SU-DHL-6 (cell line): ENCODE data around the gene TMEM220.

Experiments
- CTCF ChIP-seq: fragments of 200-600 bp; sonication (generic); IDR thresholded peaks from one replicate; pipeline ENCODE4 v1.5.1; 2017; ENCODE audit warnings: antibody characterized with exemption, mild to moderate bottlenecking, low read length, moderate library complexity; ENCODE audit not compliant: insufficient read depth, poor library complexity, severe bottlenecking
- EZH2phosphoT487 ChIP-seq: fragments of 200-600 bp; sonication (generic), shearing (Covaris generic); conservative IDR thresholded peaks from 2 replicates; pipeline ENCODE4 v1.6.1; 2018; ENCODE audit warnings: mild to moderate bottlenecking, antibody characterized with exemption, low read length, moderate library complexity, mixed read lengths

GRCh38 chr17:10737168-10737622 lies 7.4 kb upstream of the TMEM220 start:
- TF ChIP-seq CTCF (peak; percentile 42), EZH2phosphoT487 (no peak)
